Dermis blood vessel endothelial cell (primary cell): ENCODE measurements around the gene ELMO2. TPM values are rescaled to one million over a fixed set of nuclear protein-coding genes. Genes with fewer than 3 reads are reported as not detected.

Experiments used
- DNase-seq: peaks from one replicate; pipeline ENCODE4 v3.0.0; 2010
- total RNA-seq: library from RNA; depleted of rRNA; stranded (reverse); fragments of >200 nt; gene quantifications from 2 replicates; pipeline ENCODE4 v1.2.3, GENCODE V29; 2014

The ELMO2 gene
- total RNA-seq, 1 donor from 2014 or later = 34.7 TPM

GRCh38 chr20:46366826-46367225 is 39.6 kb downstream of the ELMO2 start:
- no peak for DNase-seq

GRCh38 chr20:46365487-46366220 is 40.8 kb downstream of the ELMO2 start:
- no peak for DNase-seq

GRCh38 chr20:46364670-46365486 is 41.5 kb downstream of the ELMO2 start:
- DNase-seq = no peak

- peak; percentile 92 for DNase-seq
Observed at GRCh38 chr20:46363874-46364669, 42.3 kb downstream of the ELMO2 start.

- no peak for DNase-seq
Observed at GRCh38 chr20:46362921-46363867, 43.2 kb downstream of the ELMO2 start.

GRCh38 chr20:46361811-46362210 is 44.6 kb downstream of the ELMO2 start:
- no peak for DNase-seq

GRCh38 chr20:46361381-46361780 is 45.0 kb downstream of the ELMO2 start:
- DNase-seq = no peak

GRCh38 chr20:46359233-46359751 is 47.1 kb downstream of the ELMO2 start:
- no peak for DNase-seq

- no peak for DNase-seq
Observed at GRCh38 chr20:46358346-46359058, 47.9 kb downstream of the ELMO2 start.

GRCh38 chr20:46357030-46357514 is 49.3 kb downstream of the ELMO2 start:
- DNase-seq = peak; percentile 22

GRCh38 chr20:46356195-46357029 is 50.0 kb downstream of the ELMO2 start:
- no peak for DNase-seq

GRCh38 chr20:46355778-46356177 is 50.6 kb downstream of the ELMO2 start:
- DNase-seq = no peak

GRCh38 chr20:46354920-46355654 is 51.3 kb downstream of the ELMO2 start:
- DNase-seq = no peak

- no peak for DNase-seq
Observed at GRCh38 chr20:46354207-46354555, 52.2 kb downstream of the ELMO2 start.

- no peak for DNase-seq
Observed at GRCh38 chr20:46353500-46354206, 52.8 kb downstream of the ELMO2 start.

GRCh38 chr20:46352370-46352938 is 54.0 kb downstream of the ELMO2 start:
- no peak for DNase-seq

GRCh38 chr20:46351357-46352058 is 54.9 kb downstream of the ELMO2 start:
- DNase-seq = no peak

GRCh38 chr20:46350986-46351267 is 55.5 kb downstream of the ELMO2 start:
- no peak for DNase-seq
